Measurements from ENCODE around the gene LRP2. TPM values are rescaled to one million over a fixed set of nuclear protein-coding genes. Genes with fewer than 3 reads are reported as not detected.

Gene LRP2
- total RNA-seq, 1 donor from 2014 or later = 1.00 TPM

DNA sequence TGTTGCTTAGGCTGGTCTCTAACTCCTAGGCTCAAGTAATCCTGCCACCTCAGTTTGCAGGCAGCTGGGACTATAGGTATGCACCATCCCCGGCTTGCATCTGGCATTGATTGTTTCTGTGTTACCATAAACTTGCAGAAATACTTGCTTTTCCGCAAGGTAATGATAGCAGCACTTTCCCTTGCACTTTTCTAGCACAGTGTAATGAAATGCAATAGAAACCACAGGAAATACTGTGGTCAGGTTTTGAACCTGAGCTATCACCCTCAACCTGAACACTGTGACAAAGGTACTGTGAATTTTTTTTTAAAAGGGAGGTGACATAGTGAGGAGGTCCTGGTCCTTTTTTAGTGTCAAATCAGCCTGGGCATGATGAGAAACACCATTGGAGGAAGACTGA is 254.7 kb downstream of the LRP2 start:
- Histone ChIP-seq H3K79me2 (ENCODE audit: insufficient read depth, low read length) (no peaks in the 10 kb centered on the region), H3K27me3 (ENCODE audit: insufficient read depth, low read length) (peaks cover 8% of the 10 kb centered on the region)
- FAIRE-seq = no peak

DNA sequence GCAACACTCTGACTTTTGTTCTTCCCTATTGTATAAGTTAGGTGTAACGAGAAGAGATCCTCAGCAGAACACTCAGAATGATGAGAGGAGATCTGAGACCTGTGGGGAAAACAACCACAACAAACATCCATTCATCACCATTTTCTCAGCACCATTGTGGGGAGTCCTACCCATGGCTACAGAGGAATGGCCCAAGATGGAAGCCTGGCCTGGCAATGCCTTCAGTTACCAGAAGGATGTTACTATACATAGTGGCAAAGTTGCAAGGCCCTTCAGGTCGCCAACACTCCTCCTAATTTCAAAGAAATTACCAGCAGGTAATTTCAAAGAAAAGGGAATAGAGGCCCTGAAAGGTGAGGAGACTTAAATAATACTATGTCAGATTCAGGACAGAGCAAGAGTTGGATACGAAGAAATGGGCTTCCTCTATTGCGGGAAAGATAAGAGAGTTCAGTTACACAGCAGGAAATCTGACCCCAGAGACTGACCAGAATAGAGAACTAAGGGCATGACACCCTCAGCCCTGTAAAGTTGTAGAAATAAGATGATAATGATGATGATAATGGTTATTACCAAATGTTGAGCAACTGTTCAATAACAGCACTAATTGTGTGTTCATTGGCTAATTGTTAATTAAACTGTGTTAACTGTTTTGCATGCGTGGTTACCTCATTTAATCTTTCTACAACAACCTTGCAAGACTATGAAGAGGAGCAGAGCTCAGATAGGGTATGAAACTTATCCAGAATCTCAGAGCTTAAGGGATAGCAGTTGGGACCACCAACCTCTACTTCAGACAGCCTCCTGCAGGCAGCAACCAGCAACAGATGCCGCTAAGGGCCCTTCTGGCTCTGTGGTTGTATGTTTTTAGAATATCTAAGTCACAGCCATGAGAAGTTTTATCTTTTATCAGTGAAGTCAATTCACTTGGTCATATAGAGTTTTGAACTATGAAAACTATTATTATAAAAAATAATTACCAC is 255.5 kb downstream of the LRP2 start:
- no peaks in the 10 kb centered on the region for H3K9me3 Mint-ChIP-seq (ENCODE audit: unreplicated experiment)
- no peak overlapping the region for H3K27ac Mint-ChIP-seq (ENCODE audit: unreplicated experiment)
- H3K4me1 Mint-ChIP-seq (ENCODE audit: low read depth, unreplicated experiment) = no peaks in the 10 kb centered on the region
- no peak overlapping the region for H3K4me3 Mint-ChIP-seq (ENCODE audit: unreplicated experiment)
- H3K9me3 ChIP-seq (ENCODE audit: insufficient read depth, low read depth, low read length) = no peaks in the 10 kb centered on the region
- FAIRE-seq = no peak
- H4K20me1 ChIP-seq (ENCODE audit: insufficient read depth, low read length) = no peaks in the 10 kb centered on the region
- no peak overlapping the region for H3K27ac ChIP-seq (ENCODE audit: low read depth, low read length)
- H3K4me2 ChIP-seq (ENCODE audit: low read length) = no peak overlapping the region
- no peaks in the 10 kb centered on the region for H3K79me2 ChIP-seq (ENCODE audit: insufficient read depth, low read length)
- no peaks in the 10 kb centered on the region for H3K36me3 ChIP-seq (ENCODE audit: insufficient read depth, low read length)
- peaks cover 25% of the 10 kb centered on the region for H3K27me3 Mint-ChIP-seq (ENCODE audit: low read depth, unreplicated experiment)
- no peak overlapping the region for H2AFZ ChIP-seq (ENCODE audit: low read depth, low read length)
- H3K9ac ChIP-seq (ENCODE audit: low read length) = no peak overlapping the region
- TF ChIP-seq, protein P1, sequence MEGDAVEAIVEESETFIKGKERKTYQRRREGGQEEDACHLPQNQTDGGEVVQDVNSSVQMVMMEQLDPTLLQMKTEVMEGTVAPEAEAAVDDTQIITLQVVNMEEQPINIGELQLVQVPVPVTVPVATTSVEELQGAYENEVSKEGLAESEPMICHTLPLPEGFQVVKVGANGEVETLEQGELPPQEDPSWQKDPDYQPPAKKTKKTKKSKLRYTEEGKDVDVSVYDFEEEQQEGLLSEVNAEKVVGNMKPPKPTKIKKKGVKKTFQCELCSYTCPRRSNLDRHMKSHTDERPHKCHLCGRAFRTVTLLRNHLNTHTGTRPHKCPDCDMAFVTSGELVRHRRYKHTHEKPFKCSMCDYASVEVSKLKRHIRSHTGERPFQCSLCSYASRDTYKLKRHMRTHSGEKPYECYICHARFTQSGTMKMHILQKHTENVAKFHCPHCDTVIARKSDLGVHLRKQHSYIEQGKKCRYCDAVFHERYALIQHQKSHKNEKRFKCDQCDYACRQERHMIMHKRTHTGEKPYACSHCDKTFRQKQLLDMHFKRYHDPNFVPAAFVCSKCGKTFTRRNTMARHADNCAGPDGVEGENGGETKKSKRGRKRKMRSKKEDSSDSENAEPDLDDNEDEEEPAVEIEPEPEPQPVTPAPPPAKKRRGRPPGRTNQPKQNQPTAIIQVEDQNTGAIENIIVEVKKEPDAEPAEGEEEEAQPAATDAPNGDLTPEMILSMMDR (IDR thresholded peaks at IDR 0.05; ENCODE audit: insufficient read depth, low read depth, low read length) = no peak
- no peak for TF ChIP-seq EZH2 (IDR thresholded peaks at IDR 0.05; ENCODE audit: insufficient read depth, low read length)
- no peaks in the 10 kb centered on the region for H3K36me3 Mint-ChIP-seq (ENCODE audit: low read depth, unreplicated experiment)
- no peak for DNase-seq (ENCODE audit: low read depth)
- no peak overlapping the region for H3K4me3 ChIP-seq (ENCODE audit: insufficient read depth, low read depth, low read length)
- H3K4me1 ChIP-seq (ENCODE audit: insufficient read depth, low read length) = peaks cover 5% of the 10 kb centered on the region
- peaks cover 8% of the 10 kb centered on the region for H3K27me3 ChIP-seq (ENCODE audit: insufficient read depth, low read length)

More for the DNA sequence above, 254.7 kb downstream of the LRP2 start:
- H3K36me3 ChIP-seq (ENCODE audit: insufficient read depth, low read length) = no peaks in the 10 kb centered on the region
- no peak overlapping the region for H3K9ac ChIP-seq (ENCODE audit: low read length)
- Mint-ChIP-seq H3K4me3 (ENCODE audit: unreplicated experiment) (no peak overlapping the region), H3K36me3 (ENCODE audit: low read depth, unreplicated experiment) (no peaks in the 10 kb centered on the region), H3K27ac (ENCODE audit: unreplicated experiment) (no peak overlapping the region), H3K9me3 (ENCODE audit: unreplicated experiment) (no peaks in the 10 kb centered on the region), H3K4me1 (ENCODE audit: low read depth, unreplicated experiment) (no peaks in the 10 kb centered on the region), H3K27me3 (ENCODE audit: low read depth, unreplicated experiment) (peaks cover 27% of the 10 kb centered on the region)
- H3K27ac ChIP-seq (ENCODE audit: low read depth, low read length) = no peak overlapping the region
- H3K4me1 ChIP-seq (ENCODE audit: insufficient read depth, low read length) = peaks cover 5% of the 10 kb centered on the region
- H3K4me3 ChIP-seq (ENCODE audit: insufficient read depth, low read depth, low read length) = no peak overlapping the region
- no peak overlapping the region for H2AFZ ChIP-seq (ENCODE audit: low read depth, low read length)
- TF ChIP-seq, protein P1 (IDR thresholded peaks at IDR 0.05; ENCODE audit: insufficient read depth, low read depth, low read length) = no peak
- TF ChIP-seq EZH2 (IDR thresholded peaks at IDR 0.05; ENCODE audit: insufficient read depth, low read length) = no peak
- no peak for DNase-seq (ENCODE audit: low read depth)
- H3K9me3 ChIP-seq (ENCODE audit: insufficient read depth, low read depth, low read length) = no peaks in the 10 kb centered on the region
- no peak overlapping the region for H3K4me2 ChIP-seq (ENCODE audit: low read length)
- H4K20me1 ChIP-seq (ENCODE audit: insufficient read depth, low read length) = no peaks in the 10 kb centered on the region

DNA sequence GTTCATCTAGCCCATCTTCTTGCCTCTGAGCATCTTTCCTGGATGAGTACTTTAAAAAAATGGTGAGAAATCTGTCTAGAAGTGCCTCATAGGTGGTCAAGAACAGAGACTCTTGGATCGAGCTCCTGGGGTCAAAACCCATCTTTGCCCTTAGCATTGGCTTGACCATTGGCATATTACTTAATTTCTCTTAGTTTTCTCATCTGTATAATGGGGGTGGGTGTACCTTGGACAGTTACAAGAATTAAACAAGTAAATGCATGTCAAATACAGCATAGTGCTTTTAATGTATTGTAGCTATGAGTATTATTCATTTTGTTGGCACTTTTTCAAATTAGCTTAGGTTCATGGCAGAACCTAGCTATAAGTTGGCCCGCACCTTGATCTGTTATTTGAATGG is 256.2 kb downstream of the LRP2 start:
- Histone ChIP-seq H3K4me2 (ENCODE audit: low read length) (no peak overlapping the region), H3K36me3 (ENCODE audit: insufficient read depth, low read length) (no peaks in the 10 kb centered on the region), H3K4me3 (ENCODE audit: insufficient read depth, low read depth, low read length) (no peak overlapping the region), H3K4me1 (ENCODE audit: insufficient read depth, low read length) (peaks cover 5% of the 10 kb centered on the region), H3K9ac (ENCODE audit: low read length) (no peak overlapping the region), H4K20me1 (ENCODE audit: insufficient read depth, low read length) (no peaks in the 10 kb centered on the region), H3K27ac (ENCODE audit: low read depth, low read length) (no peak overlapping the region), H3K9me3 (ENCODE audit: insufficient read depth, low read depth, low read length) (no peaks in the 10 kb centered on the region), H3K79me2 (ENCODE audit: insufficient read depth, low read length) (no peaks in the 10 kb centered on the region), H3K27me3 (ENCODE audit: insufficient read depth, low read length) (peaks cover 6% of the 10 kb centered on the region), H2AFZ (ENCODE audit: low read depth, low read length) (no peak overlapping the region)
- Mint-ChIP-seq H3K4me1 (ENCODE audit: low read depth, unreplicated experiment) (no peaks in the 10 kb centered on the region), H3K36me3 (ENCODE audit: low read depth, unreplicated experiment) (no peaks in the 10 kb centered on the region), H3K4me3 (ENCODE audit: unreplicated experiment) (no peak overlapping the region), H3K27ac (ENCODE audit: unreplicated experiment) (no peak overlapping the region), H3K9me3 (ENCODE audit: unreplicated experiment) (no peaks in the 10 kb centered on the region), H3K27me3 (ENCODE audit: low read depth, unreplicated experiment) (peaks cover 19% of the 10 kb centered on the region)
- FAIRE-seq = no peak
- no peak for DNase-seq (ENCODE audit: low read depth)
- TF ChIP-seq EZH2 (IDR thresholded peaks at IDR 0.05; ENCODE audit: insufficient read depth, low read length) = no peak
- TF ChIP-seq, protein P1 (IDR thresholded peaks at IDR 0.05; ENCODE audit: insufficient read depth, low read depth, low read length) = no peak

Measured in astrocyte (in vitro differentiated cells and primary cell).